ENCODE results near the gene KCNF1. TPM values are rescaled to one million over a fixed set of nuclear protein-coding genes. Genes with fewer than 3 reads are reported as not detected.

The KCNF1 gene
- total RNA-seq, 2 experiments from 2014 or later: not detected

DNA sequence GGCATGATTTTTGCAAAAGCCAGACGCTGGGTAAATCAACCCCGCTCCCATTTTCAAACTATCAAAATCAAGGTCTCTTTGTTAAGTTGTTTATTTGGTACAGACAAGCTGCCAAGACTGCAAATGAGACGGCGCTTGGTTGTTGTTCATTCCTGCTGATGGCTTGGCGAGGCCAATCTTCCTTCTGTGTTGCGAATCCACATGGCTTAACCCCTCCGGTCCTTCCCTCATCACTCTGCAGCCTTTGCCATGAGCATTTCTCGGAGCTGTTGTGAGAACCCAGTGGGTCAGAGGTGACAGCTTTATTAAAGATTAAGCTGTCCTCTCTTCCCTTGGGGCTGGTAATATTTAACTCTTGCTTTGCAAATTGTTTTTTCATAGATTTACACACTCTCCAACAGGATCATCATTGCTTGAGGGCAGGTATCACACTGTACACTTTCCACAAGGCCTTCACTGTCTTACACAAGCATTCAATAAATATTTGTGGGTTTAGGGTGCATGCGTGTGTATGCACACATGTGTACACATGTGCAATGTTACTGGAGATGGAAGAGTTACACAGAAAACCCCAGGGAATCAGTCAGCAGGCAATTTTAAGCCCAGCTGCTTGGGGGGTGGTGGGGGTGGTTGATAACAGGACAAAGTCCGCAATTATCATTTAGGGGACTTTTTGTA is 27.8 kb upstream of the KCNF1 start:
- ChIA-PET CTCF (no interaction called here), POLR2A (interaction anchor here (0.7 kb wide), 1 partner anchor 12 kb away, joined by 3 read pairs; no protein-coding TSS in a partner anchor)
- no peak for ATAC-seq
- H3K36me3 Mint-ChIP-seq (ENCODE audit: low read depth): no peaks in the 10 kb centered on the region
- no peaks in the 10 kb centered on the region for H3K9me3 Mint-ChIP-seq
- no peaks in the 10 kb centered on the region for H3K4me1 Mint-ChIP-seq (ENCODE audit: low read depth)
- peaks cover 3% of the 10 kb centered on the region for H3K27me3 Mint-ChIP-seq
- no peak overlapping the region for H3K4me3 Mint-ChIP-seq
- intact Hi-C loops (cut with micrococcal nuclease): no loop called here
- TF ChIP-seq, protein P1, sequence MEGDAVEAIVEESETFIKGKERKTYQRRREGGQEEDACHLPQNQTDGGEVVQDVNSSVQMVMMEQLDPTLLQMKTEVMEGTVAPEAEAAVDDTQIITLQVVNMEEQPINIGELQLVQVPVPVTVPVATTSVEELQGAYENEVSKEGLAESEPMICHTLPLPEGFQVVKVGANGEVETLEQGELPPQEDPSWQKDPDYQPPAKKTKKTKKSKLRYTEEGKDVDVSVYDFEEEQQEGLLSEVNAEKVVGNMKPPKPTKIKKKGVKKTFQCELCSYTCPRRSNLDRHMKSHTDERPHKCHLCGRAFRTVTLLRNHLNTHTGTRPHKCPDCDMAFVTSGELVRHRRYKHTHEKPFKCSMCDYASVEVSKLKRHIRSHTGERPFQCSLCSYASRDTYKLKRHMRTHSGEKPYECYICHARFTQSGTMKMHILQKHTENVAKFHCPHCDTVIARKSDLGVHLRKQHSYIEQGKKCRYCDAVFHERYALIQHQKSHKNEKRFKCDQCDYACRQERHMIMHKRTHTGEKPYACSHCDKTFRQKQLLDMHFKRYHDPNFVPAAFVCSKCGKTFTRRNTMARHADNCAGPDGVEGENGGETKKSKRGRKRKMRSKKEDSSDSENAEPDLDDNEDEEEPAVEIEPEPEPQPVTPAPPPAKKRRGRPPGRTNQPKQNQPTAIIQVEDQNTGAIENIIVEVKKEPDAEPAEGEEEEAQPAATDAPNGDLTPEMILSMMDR (IDR thresholded peaks at IDR 0.05): no peak
- DNase-seq: no peak
- no peak overlapping the region for H3K27ac Mint-ChIP-seq

DNA sequence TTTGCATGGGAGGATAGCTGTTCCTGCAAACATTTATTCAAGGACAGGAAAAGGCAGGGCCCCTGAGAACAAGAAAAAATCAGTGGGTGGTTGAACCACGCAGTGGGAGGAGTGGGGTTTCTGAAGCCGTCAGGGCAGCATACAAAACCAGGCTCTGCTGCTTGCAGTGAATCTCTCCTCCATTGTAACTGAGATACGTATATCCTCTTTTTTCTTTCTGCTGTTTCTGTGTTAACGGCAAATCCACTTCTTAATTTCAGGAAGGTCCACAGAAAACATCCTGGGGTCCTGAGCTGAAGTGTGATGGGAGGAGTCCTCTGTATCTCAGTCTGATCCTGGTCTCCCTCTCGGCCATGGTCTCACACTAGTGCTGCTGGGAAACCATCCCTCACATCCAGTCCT is 27.2 kb upstream of the KCNF1 start:
- TF ChIP-seq, protein P1 (IDR thresholded peaks at IDR 0.05): no peak
- Mint-ChIP-seq H3K36me3 (ENCODE audit: low read depth) (no peaks in the 10 kb centered on the region), H3K4me3 (no peak overlapping the region), H3K9me3 (no peaks in the 10 kb centered on the region), H3K4me1 (ENCODE audit: low read depth) (no peaks in the 10 kb centered on the region), H3K27ac (no peak overlapping the region), H3K27me3 (peaks cover 3% of the 10 kb centered on the region)
- ChIA-PET POLR2A (no interaction called here), CTCF (no interaction called here)
- intact Hi-C loops (cut with micrococcal nuclease): no loop called here
- no peak for ATAC-seq
- DNase-seq: peak; percentile 12

DNA sequence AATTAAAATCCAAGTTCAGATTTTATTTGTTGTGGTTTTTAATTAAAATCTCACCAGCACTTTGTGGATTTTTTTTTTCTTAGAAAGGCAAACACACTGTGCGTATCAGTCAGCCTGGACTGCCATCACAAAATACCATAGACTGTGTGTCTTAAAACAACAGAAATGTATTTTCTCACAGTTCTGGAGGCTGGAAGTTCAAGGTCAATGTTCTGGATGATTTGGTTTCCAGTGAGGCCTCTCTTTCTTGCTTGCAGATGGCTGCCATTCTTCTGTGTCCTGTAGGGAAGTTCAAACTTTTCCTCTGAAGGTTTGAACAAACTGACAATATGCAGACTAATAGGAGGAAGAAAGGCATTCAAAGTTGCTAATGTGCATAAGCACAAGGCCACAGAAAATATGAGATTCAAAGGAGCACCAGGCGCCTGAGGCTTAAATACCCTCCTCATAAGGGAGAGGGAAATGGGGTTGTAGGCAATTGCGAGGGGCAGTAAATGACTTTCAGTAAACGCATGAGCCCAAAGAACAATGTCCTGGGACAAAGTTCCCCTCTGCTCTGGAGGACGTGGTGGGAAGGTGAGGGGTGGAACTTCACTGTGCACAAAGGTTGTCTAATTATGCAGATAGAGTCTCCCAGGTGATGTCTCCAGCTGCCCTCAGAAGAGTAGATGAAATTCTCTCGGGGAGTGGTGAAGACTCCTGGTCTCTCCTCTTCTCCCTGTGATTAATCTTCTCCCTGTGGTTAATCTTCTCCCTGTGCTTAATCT is 26.5 kb upstream of the KCNF1 start:
- no peaks in the 10 kb centered on the region for H3K9me3 Mint-ChIP-seq
- H3K4me3 Mint-ChIP-seq: no peak overlapping the region
- DNase-seq (no peak), ATAC-seq (no peak)
- no peaks in the 10 kb centered on the region for H3K4me1 Mint-ChIP-seq (ENCODE audit: low read depth)
- peaks cover 3% of the 10 kb centered on the region for H3K27me3 Mint-ChIP-seq
- no peak overlapping the region for H3K27ac Mint-ChIP-seq
- ChIA-PET CTCF (interaction anchor here (0.9 kb wide), 1 partner anchor 53 kb away, joined by 3 read pairs; no protein-coding TSS in a partner anchor), POLR2A (no interaction called here)
- TF ChIP-seq, protein P1 (IDR thresholded peaks at IDR 0.05): no peak
- H3K36me3 Mint-ChIP-seq (ENCODE audit: low read depth): no peaks in the 10 kb centered on the region
- intact Hi-C loops (cut with micrococcal nuclease): no loop called here

DNA sequence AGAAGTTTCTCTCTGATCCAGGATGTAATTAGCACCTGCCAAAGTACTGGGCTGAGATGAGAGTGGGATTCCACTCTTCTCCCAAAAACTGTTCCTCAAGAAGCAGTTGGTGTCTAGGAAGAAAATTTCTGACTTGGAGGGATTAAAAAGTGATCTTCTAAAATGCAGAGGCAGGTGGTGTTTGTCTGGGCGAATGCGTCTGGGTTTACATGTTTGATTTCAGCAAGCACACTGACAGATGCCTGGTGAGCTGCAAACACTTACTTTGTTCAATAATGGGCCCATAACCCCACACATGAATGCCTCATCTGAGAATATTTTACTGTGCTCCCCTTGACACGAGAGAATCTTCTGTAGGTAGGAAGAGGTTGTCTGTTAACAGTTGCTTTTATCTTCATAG is 24.3 kb upstream of the KCNF1 start:
- intact Hi-C loops (cut with micrococcal nuclease): no loop called here
- Mint-ChIP-seq H3K4me3 (no peak overlapping the region), H3K36me3 (ENCODE audit: low read depth) (no peaks in the 10 kb centered on the region), H3K9me3 (no peaks in the 10 kb centered on the region), H3K4me1 (ENCODE audit: low read depth) (no peaks in the 10 kb centered on the region), H3K27ac (no peak overlapping the region), H3K27me3 (peaks cover 3% of the 10 kb centered on the region)
- TF ChIP-seq, protein P1 (IDR thresholded peaks at IDR 0.05): no peak
- ATAC-seq: no peak
- ChIA-PET CTCF (interaction anchor here (0.6 kb wide), 1 partner anchor 14 kb away, joined by 3 read pairs; no protein-coding TSS in a partner anchor), POLR2A (no interaction called here)
- no peak for DNase-seq

Data from activated CD8-positive, alpha-beta T cell treated with anti-CD3 and anti-CD28 coated beads for 36 hours (primary cell).